Measurements from ENCODE around the gene SLMAP. TPM values are rescaled to one million over a fixed set of nuclear protein-coding genes. Genes with fewer than 3 reads are reported as not detected.

Gene SLMAP
- total RNA-seq, 1 experiment from 2014 or later = 79.5 TPM

DNA sequence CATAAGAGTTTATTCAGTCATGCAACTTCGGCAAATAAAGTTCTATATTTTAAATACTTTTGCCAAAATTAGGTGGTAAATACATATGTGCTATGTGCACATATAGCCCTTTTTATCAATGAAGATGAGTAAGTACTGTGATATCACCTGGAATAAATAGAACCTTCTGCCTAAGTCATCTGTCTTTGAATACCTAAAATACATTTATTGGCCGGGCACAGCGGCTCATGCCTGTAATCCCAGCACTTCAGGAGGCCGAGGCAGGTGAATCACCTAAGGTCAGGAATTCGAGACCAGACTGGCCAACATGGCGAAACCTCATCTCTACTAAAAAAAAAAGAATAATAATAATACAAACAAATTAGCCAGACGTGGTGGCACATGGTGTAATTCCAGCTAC, 178.3 kb downstream of the SLMAP start:
- CTCF ChIA-PET = no interaction called here
- no peak overlapping the region for H3K4me3 Mint-ChIP-seq

DNA sequence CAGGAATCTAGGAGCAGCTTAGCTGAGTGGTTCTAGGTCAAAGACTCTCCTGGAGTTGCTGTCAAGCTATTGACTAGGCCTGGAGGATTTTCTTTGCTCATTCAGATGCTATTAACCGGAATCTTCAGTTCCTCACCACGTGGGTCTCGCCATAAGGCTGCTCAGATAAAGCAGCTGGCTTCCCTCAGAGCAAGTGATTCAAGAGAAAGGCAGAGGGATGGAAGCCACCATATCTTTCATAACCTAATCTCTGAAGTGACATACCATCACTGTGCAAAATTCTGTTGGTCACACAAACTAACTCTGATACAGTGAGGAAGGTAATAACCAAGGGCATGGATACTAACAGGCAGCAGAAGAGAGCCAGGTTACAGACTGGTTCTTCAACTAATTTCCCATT, 179.4 kb downstream of the SLMAP start:
- ChIA-PET POLR2A (no interaction called here), CTCF (no interaction called here)
- no peak overlapping the region for H3K4me3 Mint-ChIP-seq
- no peak overlapping the region for H3K27ac Mint-ChIP-seq
- H3K27me3 Mint-ChIP-seq (ENCODE audit: low read depth) = no peaks in the 10 kb centered on the region
- peaks cover 11% of the 10 kb centered on the region for H3K36me3 Mint-ChIP-seq
- H3K9me3 Mint-ChIP-seq = no peaks in the 10 kb centered on the region
- peaks cover 13% of the 10 kb centered on the region for H3K4me1 Mint-ChIP-seq
- no peak for ATAC-seq
- no peak for DNase-seq (ENCODE audit: low spot score)
- TF ChIP-seq SOX15 (CRISPR knock-in tag; IDR thresholded peaks at IDR 0.05) (no peak), RELA (CRISPR knock-in tag; IDR thresholded peaks at IDR 0.05; ENCODE audit: borderline replicate concordance) (no peak), FOXK1 (CRISPR knock-in tag; IDR thresholded peaks at IDR 0.05) (no peak)
- TF ChIP-seq, protein P1, sequence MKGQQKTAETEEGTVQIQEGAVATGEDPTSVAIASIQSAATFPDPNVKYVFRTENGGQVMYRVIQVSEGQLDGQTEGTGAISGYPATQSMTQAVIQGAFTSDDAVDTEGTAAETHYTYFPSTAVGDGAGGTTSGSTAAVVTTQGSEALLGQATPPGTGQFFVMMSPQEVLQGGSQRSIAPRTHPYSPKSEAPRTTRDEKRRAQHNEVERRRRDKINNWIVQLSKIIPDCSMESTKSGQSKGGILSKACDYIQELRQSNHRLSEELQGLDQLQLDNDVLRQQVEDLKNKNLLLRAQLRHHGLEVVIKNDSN (CRISPR knock-in tag; IDR thresholded peaks at IDR 0.05) = no peak
- TF ChIP-seq, protein P2, sequence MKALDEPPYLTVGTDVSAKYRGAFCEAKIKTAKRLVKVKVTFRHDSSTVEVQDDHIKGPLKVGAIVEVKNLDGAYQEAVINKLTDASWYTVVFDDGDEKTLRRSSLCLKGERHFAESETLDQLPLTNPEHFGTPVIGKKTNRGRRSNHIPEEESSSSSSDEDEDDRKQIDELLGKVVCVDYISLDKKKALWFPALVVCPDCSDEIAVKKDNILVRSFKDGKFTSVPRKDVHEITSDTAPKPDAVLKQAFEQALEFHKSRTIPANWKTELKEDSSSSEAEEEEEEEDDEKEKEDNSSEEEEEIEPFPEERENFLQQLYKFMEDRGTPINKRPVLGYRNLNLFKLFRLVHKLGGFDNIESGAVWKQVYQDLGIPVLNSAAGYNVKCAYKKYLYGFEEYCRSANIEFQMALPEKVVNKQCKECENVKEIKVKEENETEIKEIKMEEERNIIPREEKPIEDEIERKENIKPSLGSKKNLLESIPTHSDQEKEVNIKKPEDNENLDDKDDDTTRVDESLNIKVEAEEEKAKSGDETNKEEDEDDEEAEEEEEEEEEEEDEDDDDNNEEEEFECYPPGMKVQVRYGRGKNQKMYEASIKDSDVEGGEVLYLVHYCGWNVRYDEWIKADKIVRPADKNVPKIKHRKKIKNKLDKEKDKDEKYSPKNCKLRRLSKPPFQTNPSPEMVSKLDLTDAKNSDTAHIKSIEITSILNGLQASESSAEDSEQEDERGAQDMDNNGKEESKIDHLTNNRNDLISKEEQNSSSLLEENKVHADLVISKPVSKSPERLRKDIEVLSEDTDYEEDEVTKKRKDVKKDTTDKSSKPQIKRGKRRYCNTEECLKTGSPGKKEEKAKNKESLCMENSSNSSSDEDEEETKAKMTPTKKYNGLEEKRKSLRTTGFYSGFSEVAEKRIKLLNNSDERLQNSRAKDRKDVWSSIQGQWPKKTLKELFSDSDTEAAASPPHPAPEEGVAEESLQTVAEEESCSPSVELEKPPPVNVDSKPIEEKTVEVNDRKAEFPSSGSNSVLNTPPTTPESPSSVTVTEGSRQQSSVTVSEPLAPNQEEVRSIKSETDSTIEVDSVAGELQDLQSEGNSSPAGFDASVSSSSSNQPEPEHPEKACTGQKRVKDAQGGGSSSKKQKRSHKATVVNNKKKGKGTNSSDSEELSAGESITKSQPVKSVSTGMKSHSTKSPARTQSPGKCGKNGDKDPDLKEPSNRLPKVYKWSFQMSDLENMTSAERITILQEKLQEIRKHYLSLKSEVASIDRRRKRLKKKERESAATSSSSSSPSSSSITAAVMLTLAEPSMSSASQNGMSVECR (CRISPR knock-in tag; IDR thresholded peaks at IDR 0.05; ENCODE audit: borderline replicate concordance) = no peak

More for the DNA sequence above, 178.3 kb downstream of the SLMAP start:
- Mint-ChIP-seq H3K4me1 (peaks cover 8% of the 10 kb centered on the region), H3K9me3 (no peaks in the 10 kb centered on the region), H3K36me3 (peaks cover 6% of the 10 kb centered on the region; the same call in 1 of the 2 replicates), H3K27me3 (ENCODE audit: low read depth) (no peaks in the 10 kb centered on the region), H3K27ac (no peak overlapping the region)
- TF ChIP-seq, protein P3, sequence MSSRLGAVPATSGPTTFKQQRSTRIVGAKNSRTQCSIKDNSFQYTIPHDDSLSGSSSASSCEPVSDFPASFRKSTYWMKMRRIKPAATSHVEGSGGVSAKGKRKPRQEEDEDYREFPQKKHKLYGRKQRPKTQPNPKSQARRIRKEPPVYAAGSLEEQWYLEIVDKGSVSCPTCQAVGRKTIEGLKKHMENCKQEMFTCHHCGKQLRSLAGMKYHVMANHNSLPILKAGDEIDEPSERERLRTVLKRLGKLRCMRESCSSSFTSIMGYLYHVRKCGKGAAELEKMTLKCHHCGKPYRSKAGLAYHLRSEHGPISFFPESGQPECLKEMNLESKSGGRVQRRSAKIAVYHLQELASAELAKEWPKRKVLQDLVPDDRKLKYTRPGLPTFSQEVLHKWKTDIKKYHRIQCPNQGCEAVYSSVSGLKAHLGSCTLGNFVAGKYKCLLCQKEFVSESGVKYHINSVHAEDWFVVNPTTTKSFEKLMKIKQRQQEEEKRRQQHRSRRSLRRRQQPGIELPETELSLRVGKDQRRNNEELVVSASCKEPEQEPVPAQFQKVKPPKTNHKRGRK (CRISPR knock-in tag; IDR thresholded peaks at IDR 0.05; ENCODE audit: borderline replicate concordance) = no peak
- no peak for TF ChIP-seq IRF2 (CRISPR knock-in tag; IDR thresholded peaks at IDR 0.05; ENCODE audit: borderline replicate concordance, low read depth)
- TF ChIP-seq JAZF1 (CRISPR knock-in tag; IDR thresholded peaks at IDR 0.05) = no peak
- TF ChIP-seq ZNF396 (CRISPR knock-in tag; IDR thresholded peaks at IDR 0.05; ENCODE audit: borderline replicate concordance) = no peak
- TF ChIP-seq, protein P4, sequence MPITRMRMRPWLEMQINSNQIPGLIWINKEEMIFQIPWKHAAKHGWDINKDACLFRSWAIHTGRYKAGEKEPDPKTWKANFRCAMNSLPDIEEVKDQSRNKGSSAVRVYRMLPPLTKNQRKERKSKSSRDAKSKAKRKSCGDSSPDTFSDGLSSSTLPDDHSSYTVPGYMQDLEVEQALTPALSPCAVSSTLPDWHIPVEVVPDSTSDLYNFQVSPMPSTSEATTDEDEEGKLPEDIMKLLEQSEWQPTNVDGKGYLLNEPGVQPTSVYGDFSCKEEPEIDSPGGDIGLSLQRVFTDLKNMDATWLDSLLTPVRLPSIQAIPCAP (CRISPR knock-in tag; IDR thresholded peaks at IDR 0.05) = no peak
- TF ChIP-seq ZNF317 (CRISPR knock-in tag; IDR thresholded peaks at IDR 0.05; ENCODE audit: borderline replicate concordance, low read depth) = no peak
- no peak for TF ChIP-seq MYBL2 (CRISPR knock-in tag; IDR thresholded peaks at IDR 0.05)
- no peak for TF ChIP-seq ZNF671 (CRISPR knock-in tag; IDR thresholded peaks at IDR 0.05)
- TF ChIP-seq NFE2L1 (CRISPR knock-in tag; IDR thresholded peaks at IDR 0.05) = no peak
- TF ChIP-seq, protein P5, sequence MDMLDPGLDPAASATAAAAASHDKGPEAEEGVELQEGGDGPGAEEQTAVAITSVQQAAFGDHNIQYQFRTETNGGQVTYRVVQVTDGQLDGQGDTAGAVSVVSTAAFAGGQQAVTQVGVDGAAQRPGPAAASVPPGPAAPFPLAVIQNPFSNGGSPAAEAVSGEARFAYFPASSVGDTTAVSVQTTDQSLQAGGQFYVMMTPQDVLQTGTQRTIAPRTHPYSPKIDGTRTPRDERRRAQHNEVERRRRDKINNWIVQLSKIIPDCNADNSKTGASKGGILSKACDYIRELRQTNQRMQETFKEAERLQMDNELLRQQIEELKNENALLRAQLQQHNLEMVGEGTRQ (CRISPR knock-in tag; IDR thresholded peaks at IDR 0.05) = no peak
- TF ChIP-seq, protein P2 (CRISPR knock-in tag; IDR thresholded peaks at IDR 0.05; ENCODE audit: borderline replicate concordance) = no peak
- TF ChIP-seq GRHL2 (CRISPR knock-in tag; IDR thresholded peaks at IDR 0.05; ENCODE audit: insufficient replicate concordance, severe bottlenecking) = no peak
- no peak for TF ChIP-seq KAT7 (CRISPR knock-in tag; IDR thresholded peaks at IDR 0.05; ENCODE audit: borderline replicate concordance)
- TF ChIP-seq OVOL2 (CRISPR knock-in tag; IDR thresholded peaks at IDR 0.05; ENCODE audit: borderline replicate concordance) = no peak
- TF ChIP-seq, protein P6, sequence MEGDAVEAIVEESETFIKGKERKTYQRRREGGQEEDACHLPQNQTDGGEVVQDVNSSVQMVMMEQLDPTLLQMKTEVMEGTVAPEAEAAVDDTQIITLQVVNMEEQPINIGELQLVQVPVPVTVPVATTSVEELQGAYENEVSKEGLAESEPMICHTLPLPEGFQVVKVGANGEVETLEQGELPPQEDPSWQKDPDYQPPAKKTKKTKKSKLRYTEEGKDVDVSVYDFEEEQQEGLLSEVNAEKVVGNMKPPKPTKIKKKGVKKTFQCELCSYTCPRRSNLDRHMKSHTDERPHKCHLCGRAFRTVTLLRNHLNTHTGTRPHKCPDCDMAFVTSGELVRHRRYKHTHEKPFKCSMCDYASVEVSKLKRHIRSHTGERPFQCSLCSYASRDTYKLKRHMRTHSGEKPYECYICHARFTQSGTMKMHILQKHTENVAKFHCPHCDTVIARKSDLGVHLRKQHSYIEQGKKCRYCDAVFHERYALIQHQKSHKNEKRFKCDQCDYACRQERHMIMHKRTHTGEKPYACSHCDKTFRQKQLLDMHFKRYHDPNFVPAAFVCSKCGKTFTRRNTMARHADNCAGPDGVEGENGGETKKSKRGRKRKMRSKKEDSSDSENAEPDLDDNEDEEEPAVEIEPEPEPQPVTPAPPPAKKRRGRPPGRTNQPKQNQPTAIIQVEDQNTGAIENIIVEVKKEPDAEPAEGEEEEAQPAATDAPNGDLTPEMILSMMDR (IDR thresholded peaks at IDR 0.05) = no peak
- DNase-seq (ENCODE audit: low spot score) (no peak), ATAC-seq (no peak)
- POLR2A ChIA-PET = no interaction called here

Data from WTC11 (cell line).